OCI-LY3 (cell line): Measurements from ENCODE around the gene KRT10.

Source experiments
- H2AFZ ChIP-seq: fragments of 200-600, 300-600 bp; shearing (Covaris generic); 2 replicates; pipeline ENCODE4 v1.6.0; 2014; ENCODE audit warnings: antibody characterized with exemption, low read depth, low read length
- H3K27ac ChIP-seq: fragments of 200-600, 300-600 bp; sonication (generic); 2 replicates; pipeline ENCODE4 v1.5.1; 2014; ENCODE audit warnings: mild to moderate bottlenecking, low read length, moderate library complexity, mixed read lengths
- H3K27me3 ChIP-seq: fragments of 200-600, 300-600 bp; sonication (generic); 2 replicates; pipeline ENCODE4 v1.6.1; 2014; ENCODE audit warnings: low read depth, low read length, mixed read lengths
- H3K36me3 ChIP-seq: fragments of 200-600, 300-600 bp; sonication (generic); replicated peaks from 2 replicates; pipeline ENCODE3; 2014; ENCODE audit warnings: low read depth, low read length, mixed read lengths
- H3K4me1 ChIP-seq: fragments of 300-600, 200-600 bp; sonication (generic); 2 replicates; pipeline ENCODE4 v1.6.1; 2014; ENCODE audit warnings: low read length, mixed read lengths
- H3K4me2 ChIP-seq: fragments of 200-600, 300-600 bp; sonication (generic); 2 replicates; pipeline ENCODE4 v1.6.1; 2014; ENCODE audit warnings: low read length, mixed read lengths
- H3K4me3 ChIP-seq: fragments of 300-600, 200-600 bp; sonication (generic); 2 replicates; pipeline ENCODE4 v1.5.1; 2014; ENCODE audit warnings: antibody characterized with exemption, mild to moderate bottlenecking, low read length, moderate library complexity
- H3K79me2 ChIP-seq: fragments of 300-600, 200-600 bp; shearing (Covaris generic); 2 replicates; pipeline ENCODE4 v1.6.1; 2014; ENCODE audit warnings: mild to moderate bottlenecking, low read length, mixed read lengths
- H3K9ac ChIP-seq: fragments of 300-600, 200-600 bp; shearing (Covaris generic); 2 replicates; pipeline ENCODE4 v1.6.0; 2014; ENCODE audit warnings: mild to moderate bottlenecking, low read length, moderate library complexity
- H3K9me3 ChIP-seq: fragments of 200-600, 300-600 bp; shearing (Covaris generic); 2 replicates; pipeline ENCODE4 v1.6.1; 2014; ENCODE audit warnings: low read length, mixed read lengths; ENCODE audit not compliant: insufficient read depth
- H4K20me1 ChIP-seq: fragments of 200-600, 300-600 bp; sonication (generic); 2 replicates; pipeline ENCODE4 v1.6.1; 2016; ENCODE audit warnings: low read length, mixed read lengths; ENCODE audit not compliant: insufficient read depth
- CTCF ChIP-seq: fragments of 200-600, 300-600 bp; sonication (generic); IDR thresholded peaks from 2 replicates; pipeline ENCODE4 v1.5.1; 2014; ENCODE audit warnings: antibody characterized with exemption, low read length, low read depth
- EZH2phosphoT487 ChIP-seq: fragments of 200-600 bp; shearing (Covaris generic); IDR thresholded peaks from 2 replicates; pipeline ENCODE4 v1.6.1; 2018; ENCODE audit warnings: antibody characterized with exemption, mixed run types, low read depth

The KRT10 gene

DNA sequence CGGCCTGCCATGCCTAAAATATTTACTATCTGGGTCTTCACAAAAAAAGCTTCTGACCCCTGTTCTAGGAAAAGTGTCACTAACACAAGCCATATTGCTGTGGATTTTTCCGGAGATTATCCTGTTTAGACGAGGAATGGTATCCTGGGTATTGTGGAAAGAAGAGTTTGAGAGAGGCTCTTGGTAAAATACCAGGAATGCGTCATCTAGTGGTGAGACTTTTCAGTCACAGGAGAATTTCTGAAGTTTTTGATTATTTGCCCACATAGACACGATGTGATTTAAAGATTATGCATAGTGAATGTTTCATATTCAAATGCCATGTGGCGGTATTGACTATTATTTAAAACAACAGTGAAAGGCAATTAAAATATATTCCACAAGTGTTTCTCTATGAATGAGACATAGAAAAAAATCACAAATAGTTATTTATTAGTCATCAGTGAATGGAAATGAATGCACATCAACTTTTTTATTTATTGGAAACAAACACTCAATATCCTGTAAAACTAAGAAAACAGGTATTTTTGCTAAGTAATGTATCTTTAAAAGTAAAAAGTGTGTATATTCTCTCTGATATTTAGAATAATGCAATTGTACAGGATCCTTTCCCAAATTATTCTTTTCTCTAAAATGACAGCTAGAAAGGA, 30.5 kb downstream of the KRT10 start:
- no peaks in the 10 kb centered on the region for H3K79me2 ChIP-seq
- no peak overlapping the region for H3K27ac ChIP-seq
- no peaks in the 10 kb centered on the region for H4K20me1 ChIP-seq
- H3K4me1 ChIP-seq: peaks cover 34% of the 10 kb centered on the region
- no peaks in the 10 kb centered on the region for H3K36me3 ChIP-seq
- H3K9me3 ChIP-seq: no peaks in the 10 kb centered on the region
- H3K4me3 ChIP-seq: no peak overlapping the region
- no peak overlapping the region for H3K9ac ChIP-seq
- no peaks in the 10 kb centered on the region for H3K27me3 ChIP-seq
- H3K4me2 ChIP-seq: 0 out of 2 replicates have a peak overlapping the region, but pooled peaks have one; percentile 3
- TF ChIP-seq CTCF (peak; percentile 75), EZH2phosphoT487 (no peak)
- H2AFZ ChIP-seq: no peak overlapping the region

DNA sequence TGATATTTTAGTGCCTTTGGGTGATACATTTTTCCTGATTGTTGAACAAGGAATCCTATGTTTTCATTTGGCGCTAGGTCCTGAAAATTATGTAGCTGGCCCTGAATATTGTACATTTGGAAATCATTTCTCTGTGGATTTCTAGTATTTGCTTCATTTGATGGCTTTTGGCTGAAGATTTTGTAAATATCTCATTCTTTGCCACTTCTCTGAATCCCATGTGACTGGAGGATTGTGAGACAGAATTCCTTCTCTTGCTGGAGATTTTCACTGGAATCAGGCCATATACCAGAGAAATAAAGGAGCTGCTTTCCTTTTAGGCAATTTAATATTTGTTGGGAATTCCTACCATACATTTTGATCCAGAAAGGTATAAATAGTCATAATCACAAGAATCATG, 31.3 kb downstream of the KRT10 start:
- H3K79me2 ChIP-seq: no peaks in the 10 kb centered on the region
- TF ChIP-seq CTCF (no peak), EZH2phosphoT487 (no peak)

DNA sequence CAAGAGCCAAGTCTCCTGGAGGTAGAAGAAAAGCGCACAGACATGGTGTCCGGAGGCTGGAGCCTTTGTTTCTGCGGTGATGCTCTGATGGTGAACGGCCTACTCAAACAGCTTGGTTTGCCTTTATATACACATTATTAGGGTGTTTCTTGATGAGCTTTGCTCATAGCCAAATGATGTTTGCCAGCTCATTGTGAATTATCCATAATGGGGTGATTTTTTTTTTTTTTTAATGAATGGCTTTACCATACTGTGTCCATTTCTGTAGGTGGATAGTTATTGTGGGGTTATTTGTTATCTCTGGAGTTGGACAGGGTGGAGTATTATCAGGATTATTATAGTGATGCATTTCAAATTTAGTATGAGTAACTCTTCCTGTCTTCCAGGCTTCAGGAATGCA, 40.0 kb downstream of the KRT10 start, which contains the start of gene KRT27:
TSS of gene KRT27 (minus strand) at position 101 of the 400 bp plus-strand sequence. CDS start at position 44, 57 bp downstream.
- Histone ChIP-seq H3K27ac (no peak within 1 kb of the TSS), H2AFZ (no peak within 1 kb of the TSS), H3K36me3 (no peaks in the 10 kb centered on the region), H3K27me3 (no peaks in the 10 kb centered on the region), H3K4me1 (no peaks in the 10 kb centered on the region), H3K9me3 (no peaks in the 10 kb centered on the region), H4K20me1 (no peaks in the 10 kb centered on the region), H3K79me2 (no peaks in the 10 kb centered on the region), H3K4me2 (no peak within 1 kb of the TSS), H3K9ac (no peak within 1 kb of the TSS), H3K4me3 (no peak within 1 kb of the TSS)
- TF ChIP-seq CTCF (no peak), EZH2phosphoT487 (no peak)

More for the DNA sequence above, 31.3 kb downstream of the KRT10 start:
- Histone ChIP-seq H3K27me3 (no peaks in the 10 kb centered on the region), H3K4me3 (no peak overlapping the region), H3K27ac (no peak overlapping the region), H3K9ac (no peak overlapping the region), H3K4me1 (peaks cover 27% of the 10 kb centered on the region), H3K9me3 (no peaks in the 10 kb centered on the region), H3K36me3 (no peaks in the 10 kb centered on the region), H2AFZ (no peak overlapping the region), H3K4me2 (no peak overlapping the region), H4K20me1 (no peaks in the 10 kb centered on the region)

DNA sequence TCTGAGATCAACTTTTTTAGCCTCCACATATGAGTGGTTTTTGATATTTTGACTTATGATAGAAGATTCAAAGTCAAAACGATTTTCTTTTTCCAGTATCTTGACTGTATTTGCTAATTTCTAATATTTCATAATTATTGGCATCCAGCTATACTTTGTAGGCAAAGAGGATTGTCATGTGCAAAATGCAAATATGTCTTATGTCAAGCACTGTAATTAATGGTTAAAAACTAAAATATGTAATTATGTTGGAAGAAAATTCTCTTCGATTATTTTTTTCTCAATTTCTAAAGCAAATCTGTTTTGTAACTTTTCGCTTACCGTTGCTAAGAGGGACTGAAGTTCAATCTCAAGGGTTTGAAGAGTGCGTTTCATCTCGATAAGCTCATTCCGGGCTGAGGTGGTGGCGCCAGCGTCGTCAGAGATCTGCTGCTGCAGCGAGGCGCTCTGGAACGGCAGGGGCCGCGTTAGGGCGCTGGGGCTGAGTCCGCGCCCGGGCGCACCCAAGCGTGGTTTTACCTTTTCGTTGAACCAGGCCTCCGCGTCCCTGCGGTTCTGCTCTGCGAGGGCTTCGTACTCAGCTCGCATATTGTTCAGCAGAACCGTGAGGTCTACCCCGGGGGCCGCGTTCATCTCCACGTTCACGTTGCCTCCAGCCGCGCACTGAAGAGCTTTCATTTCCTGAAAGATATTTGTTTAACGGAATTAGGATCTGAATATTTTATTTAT, 43.1 kb downstream of the KRT10 start:
- Histone ChIP-seq H2AFZ (no peak overlapping the region), H3K79me2 (no peaks in the 10 kb centered on the region), H3K27ac (no peak overlapping the region), H3K9me3 (no peaks in the 10 kb centered on the region), H3K9ac (no peak overlapping the region), H3K36me3 (no peaks in the 10 kb centered on the region), H4K20me1 (no peaks in the 10 kb centered on the region), H3K27me3 (no peaks in the 10 kb centered on the region), H3K4me2 (no peak overlapping the region), H3K4me1 (no peaks in the 10 kb centered on the region), H3K4me3 (no peak overlapping the region)
- TF ChIP-seq CTCF (no peak), EZH2phosphoT487 (no peak)
